Keratinocyte (primary cell): ENCODE measurements around the gene HAUS8. TPM values are rescaled to one million over a fixed set of nuclear protein-coding genes. Genes with fewer than 3 reads are reported as not detected.

ENCODE experiments used
- DNase-seq: peaks from one replicate; pipeline ENCODE4 v3.0.0-alpha.2; 2011; ENCODE audit warnings: low read depth, missing footprints, low spot score
- FAIRE-seq: peaks from 2 replicates; lab custom pipeline; 2011; peaks lifted over from hg19 to GRCh38; lab: Jason Lieb, UNC
- H2AFZ ChIP-seq: 2 replicates; pipeline ENCODE4 v1.6.0; 2012; ENCODE audit warnings: low read length, control low read depth, inconsistent platforms; ENCODE audit not compliant: control insufficient read depth
- H3K27ac ChIP-seq: 2 replicates; pipeline ENCODE4 v1.5.1; 2011; ENCODE audit warnings: low read length; ENCODE audit not compliant: control insufficient read depth, insufficient read depth
- H3K27me3 ChIP-seq: 3 replicates; pipeline ENCODE4 v1.6.0; 2011; ENCODE audit warnings: low read length; ENCODE audit not compliant: control insufficient read depth, insufficient read depth; ENCODE audit errors: extremely low read depth
- H3K36me3 ChIP-seq, 2 experiments: 2 replicates in 1 of 2; 3 replicates in 1 of 2; pipeline ENCODE4 v1.5.1; 2011; ENCODE audit warnings: low read length in 2 of 2, mild to moderate bottlenecking in 1 of 2; ENCODE audit not compliant: control insufficient read depth in 2 of 2, insufficient read depth in 2 of 2; ENCODE audit errors: extremely low read depth in 1 of 2
- H3K4me1 ChIP-seq: 3 replicates; pipeline ENCODE4 v1.5.1; 2011; ENCODE audit warnings: low read length; ENCODE audit not compliant: control insufficient read depth, insufficient read depth; ENCODE audit errors: extremely low read depth
- H3K4me2 ChIP-seq: 3 replicates; pipeline ENCODE4 v1.6.0; 2011; ENCODE audit warnings: low read depth, low read length; ENCODE audit not compliant: control insufficient read depth, insufficient read depth; ENCODE audit errors: extremely low read depth
- H3K4me3 ChIP-seq, 3 experiments: fragments of 200-600 bp in 1 of 3; sonication (generic) in 1 of 3; 2 replicates in 2 of 3; 3 replicates in 1 of 3; pipeline ENCODE4 v1.5.1; 2011 to 2016; ENCODE audit warnings: low read length in 3 of 3, mild to moderate bottlenecking in 3 of 3, control low read depth in 2 of 3, inconsistent platforms in 1 of 3, low read depth in 1 of 3, mixed read lengths in 1 of 3, mixed run types in 1 of 3, moderate library complexity in 1 of 3; ENCODE audit not compliant: control insufficient read depth in 2 of 3, insufficient read depth in 2 of 3; ENCODE audit errors: extremely low read depth in 1 of 3
- H3K79me2 ChIP-seq: 2 replicates; pipeline ENCODE4 v1.6.0; 2012; ENCODE audit warnings: low read length; ENCODE audit not compliant: control insufficient read depth, insufficient read depth
- H3K9ac ChIP-seq: 3 replicates; pipeline ENCODE4 v1.6.0; 2011; ENCODE audit warnings: low read length; ENCODE audit not compliant: control insufficient read depth, insufficient read depth; ENCODE audit errors: extremely low read depth
- H3K9me1 ChIP-seq: 3 replicates; pipeline ENCODE4 v1.6.0; 2011; ENCODE audit warnings: low read length; ENCODE audit not compliant: control insufficient read depth, insufficient read depth; ENCODE audit errors: extremely low read depth
- H3K9me3 ChIP-seq: 2 replicates; pipeline ENCODE4 v1.5.1; 2012; ENCODE audit warnings: low read depth, low read length; ENCODE audit not compliant: control insufficient read depth
- H4K20me1 ChIP-seq: 3 replicates; pipeline ENCODE4 v1.6.0; 2011; ENCODE audit warnings: low read length; ENCODE audit not compliant: control insufficient read depth, insufficient read depth; ENCODE audit errors: extremely low read depth
- EZH2 ChIP-seq: IDR thresholded peaks from one replicate; pipeline ENCODE4 v1.6.1; 2012; ENCODE audit warnings: inconsistent platforms, mild to moderate bottlenecking, low read length, moderate library complexity
- dilution Hi-C: fragments of 300-500 bp; cut with MboI; formaldehyde crosslinking; loops from one replicate; pipeline ENCODE4 v1.7.0; 2020; ENCODE audit warnings: low sequenced_read_pairs; ENCODE audit not compliant: extremely low pct_ligation_motif_present
- polyA plus RNA-seq, 5 experiments: library from polyadenylated mRNA; depleted of rRNA in 3 of 5; stranded (reverse) in 3 of 5; stranded (forward) in 1 of 5; unstranded in 1 of 5; fragments of >200 nt; gene quantifications; 1 replicate in 1 of 5; 2 replicates in 3 of 5; 3 replicates in 1 of 5; pipeline versions ENCODE4 v1.2.1 to v1.2.3, GENCODE V29; 2011 to 2012; ENCODE audit warnings: missing spikeins in 2 of 5, low read depth in 1 of 5, low replicate concordance in 1 of 5
- TF ChIP-seq, protein P1 (sequence below), 3 experiments: IDR thresholded peaks in 1 of 3; conservative IDR thresholded peaks in 1 of 3; optimal IDR thresholded peaks in 1 of 3; 2 replicates in 2 of 3; 3 replicates in 1 of 3; pipeline versions ENCODE3 to v1.5.1; 2011; ENCODE audit warnings: low read length in 3 of 3, mild to moderate bottlenecking in 3 of 3, moderate library complexity in 2 of 3, control low read depth in 1 of 3, inconsistent platforms in 1 of 3; ENCODE audit not compliant: insufficient read depth in 2 of 3; ENCODE audit errors: extremely low read depth in 1 of 3

Gene HAUS8
- polyA plus RNA-seq, 1 donor (not counting 4 experiments of a cell fraction or from before 2014, with no cell fraction given) = 8.1 TPM

DNA sequence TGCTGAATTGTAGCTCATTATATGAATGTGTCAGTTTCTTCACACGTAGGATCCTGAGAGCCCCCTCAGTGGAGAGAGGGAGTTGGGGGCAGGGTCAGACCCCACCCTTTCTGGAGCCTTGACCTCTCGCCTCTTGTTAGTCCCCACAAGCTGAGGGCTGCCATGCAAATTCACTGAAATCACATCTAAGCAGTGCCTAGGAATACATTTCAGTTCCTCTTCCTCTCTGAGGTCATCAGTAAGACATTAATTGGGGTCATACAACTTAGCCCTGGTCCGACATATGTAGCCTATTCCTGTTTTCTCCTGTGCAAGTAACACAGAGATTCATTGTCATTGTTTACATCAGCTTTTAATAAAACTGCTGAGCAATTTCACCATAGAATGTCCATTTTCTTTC, 30.3 kb upstream of the HAUS8 start:
- dilution Hi-C loops = no loop called here
- Histone ChIP-seq H3K27me3 (no peaks in the 10 kb centered on the region), H3K27ac (no peak overlapping the region), H3K4me1 (peaks cover 15% of the 10 kb centered on the region), H2AFZ (no peak overlapping the region), H3K9ac (no peak overlapping the region), H4K20me1 (peaks cover 11% of the 10 kb centered on the region), H3K9me1 (no peaks in the 10 kb centered on the region), H3K9me3 (no peaks in the 10 kb centered on the region), H3K79me2 (peaks cover 43% of the 10 kb centered on the region), H3K4me2 (no peak overlapping the region), H3K4me3 (no peak overlapping the region), H3K36me3 (peaks cover 23 to 27% of the 10 kb centered on the region in 2 experiments)
- FAIRE-seq (no peak), DNase-seq (no peak)
- no peak for TF ChIP-seq EZH2
- TF ChIP-seq, protein P1, sequence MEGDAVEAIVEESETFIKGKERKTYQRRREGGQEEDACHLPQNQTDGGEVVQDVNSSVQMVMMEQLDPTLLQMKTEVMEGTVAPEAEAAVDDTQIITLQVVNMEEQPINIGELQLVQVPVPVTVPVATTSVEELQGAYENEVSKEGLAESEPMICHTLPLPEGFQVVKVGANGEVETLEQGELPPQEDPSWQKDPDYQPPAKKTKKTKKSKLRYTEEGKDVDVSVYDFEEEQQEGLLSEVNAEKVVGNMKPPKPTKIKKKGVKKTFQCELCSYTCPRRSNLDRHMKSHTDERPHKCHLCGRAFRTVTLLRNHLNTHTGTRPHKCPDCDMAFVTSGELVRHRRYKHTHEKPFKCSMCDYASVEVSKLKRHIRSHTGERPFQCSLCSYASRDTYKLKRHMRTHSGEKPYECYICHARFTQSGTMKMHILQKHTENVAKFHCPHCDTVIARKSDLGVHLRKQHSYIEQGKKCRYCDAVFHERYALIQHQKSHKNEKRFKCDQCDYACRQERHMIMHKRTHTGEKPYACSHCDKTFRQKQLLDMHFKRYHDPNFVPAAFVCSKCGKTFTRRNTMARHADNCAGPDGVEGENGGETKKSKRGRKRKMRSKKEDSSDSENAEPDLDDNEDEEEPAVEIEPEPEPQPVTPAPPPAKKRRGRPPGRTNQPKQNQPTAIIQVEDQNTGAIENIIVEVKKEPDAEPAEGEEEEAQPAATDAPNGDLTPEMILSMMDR (optimal IDR thresholded peaks at IDR 0.05 in 1 of 3, IDR thresholded peaks at IDR 0.05 in 1 of 3, conservative IDR thresholded peaks at IDR 0.05 in 1 of 3; ENCODE audit: extremely low read depth in 1 of 3, insufficient read depth in 2 of 3, low read length in 3 of 3) = no peak

DNA sequence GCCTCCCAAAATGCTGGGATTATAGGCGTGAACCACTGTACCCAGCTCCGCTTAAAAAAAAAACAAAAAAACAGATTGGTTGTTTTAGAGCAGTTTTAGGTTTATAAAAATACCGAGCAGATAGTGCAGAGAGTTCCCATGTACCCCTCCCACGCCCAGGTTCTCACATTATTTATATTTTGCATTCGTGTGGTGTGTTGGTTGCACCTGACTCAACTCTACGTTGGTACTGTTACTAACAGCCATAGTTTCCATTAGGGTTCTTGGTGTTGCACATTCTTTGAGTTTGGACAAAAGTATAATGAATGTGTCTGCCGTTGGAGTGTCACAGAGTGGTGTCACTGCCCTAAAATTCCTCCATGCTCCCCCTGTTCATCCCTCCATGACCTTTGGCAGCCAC, 29.4 kb upstream of the HAUS8 start:
- DNase-seq (no peak), FAIRE-seq (no peak)
- TF ChIP-seq EZH2 = no peak
- TF ChIP-seq, protein P1 (optimal IDR thresholded peaks at IDR 0.05 in 1 of 3, IDR thresholded peaks at IDR 0.05 in 1 of 3, conservative IDR thresholded peaks at IDR 0.05 in 1 of 3; ENCODE audit: extremely low read depth in 1 of 3, insufficient read depth in 2 of 3, low read length in 3 of 3) = no peak
- Histone ChIP-seq H3K4me3 (no peak overlapping the region), H3K4me1 (peaks cover 15% of the 10 kb centered on the region), H3K79me2 (peaks cover 37% of the 10 kb centered on the region), H3K36me3 (peaks cover 17 to 22% of the 10 kb centered on the region in 2 experiments), H3K27ac (no peak overlapping the region), H4K20me1 (peaks cover 11% of the 10 kb centered on the region), H3K9ac (no peak overlapping the region), H2AFZ (no peak overlapping the region), H3K4me2 (no peak overlapping the region), H3K9me3 (no peaks in the 10 kb centered on the region), H3K27me3 (no peaks in the 10 kb centered on the region), H3K9me1 (no peaks in the 10 kb centered on the region)
- dilution Hi-C loops = no loop called here
